ENCODE data around the gene PLCB4.
A peak's percentile ranks its signal among the peaks of the same experiment; 100 is the strongest.

The PLCB4 gene

GRCh38 chr20:9467995-9468394 lies 399.1 kb downstream of the PLCB4 start:
- peak; percentile 21 for DNase-seq
- in situ Hi-C loops (cut with HindIII; ENCODE audit: low pct_ligation_motif_present, low pct_unique_long_range_greater_than_20kb, low sequenced_read_pairs): no loop called here

GRCh38 chr20:9474835-9475415 lies 406.0 kb downstream of the PLCB4 start:
- in situ Hi-C loops (cut with HindIII; ENCODE audit: low pct_ligation_motif_present, low pct_unique_long_range_greater_than_20kb, low sequenced_read_pairs): no loop called here
- DNase-seq: no peak

DNA sequence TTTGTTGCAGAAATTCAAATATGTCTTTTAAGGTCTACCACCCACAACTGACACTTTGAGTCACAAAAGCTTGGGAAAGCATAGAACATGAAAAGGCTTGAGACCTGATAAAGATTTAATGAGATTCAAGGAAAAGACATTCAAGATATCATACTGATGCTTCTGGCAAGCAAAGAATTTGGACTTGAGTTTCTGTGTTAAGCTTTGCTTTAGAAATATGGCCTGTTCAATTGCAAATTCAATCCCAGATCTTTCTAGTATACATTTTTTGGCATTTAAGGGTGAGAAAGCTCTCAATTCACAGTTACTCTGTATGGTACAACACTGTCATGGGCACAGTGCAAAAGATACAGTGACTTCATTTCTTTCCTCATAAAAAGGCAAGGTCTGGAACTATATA lies 406.6 kb downstream of the PLCB4 start:
- in situ Hi-C loops (cut with HindIII; ENCODE audit: low pct_ligation_motif_present, low pct_unique_long_range_greater_than_20kb, low sequenced_read_pairs): no loop called here

GRCh38 chr20:9476174-9476573 lies 407.3 kb downstream of the PLCB4 start:
- DNase-seq: no peak
- in situ Hi-C loops (cut with HindIII; ENCODE audit: low pct_ligation_motif_present, low pct_unique_long_range_greater_than_20kb, low sequenced_read_pairs): no loop called here

More for the DNA sequence above, 406.6 kb downstream of the PLCB4 start:
- no peak for DNase-seq

- DNase-seq: no peak
- in situ Hi-C loops (cut with HindIII; ENCODE audit: low pct_ligation_motif_present, low pct_unique_long_range_greater_than_20kb, low sequenced_read_pairs): no loop called here
These were observed 407.8 kb downstream of the PLCB4 start for GRCh38 chr20:9476637-9477036.

DNA sequence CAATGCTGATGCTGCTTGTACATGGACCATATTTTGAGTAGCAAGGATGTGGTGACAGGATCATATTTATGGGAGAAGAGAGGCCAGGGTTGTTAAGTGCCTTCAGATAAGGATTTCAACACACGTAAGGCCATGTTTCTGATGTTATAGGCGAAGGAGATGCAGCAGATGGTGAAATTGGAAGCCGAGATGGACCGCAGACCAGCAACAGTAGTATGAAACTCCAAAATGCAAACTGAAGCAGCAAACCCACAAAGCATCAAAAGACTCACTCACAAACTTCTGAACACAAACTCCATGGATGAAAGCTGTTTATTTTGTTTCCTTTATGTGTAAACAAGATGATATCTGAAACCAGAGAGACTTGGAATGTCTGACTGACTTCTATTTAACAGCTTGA lies 409.9 kb downstream of the PLCB4 start:
- in situ Hi-C loops (cut with HindIII; ENCODE audit: low pct_ligation_motif_present, low pct_unique_long_range_greater_than_20kb, low sequenced_read_pairs): no loop called here
- DNase-seq: no peak

GRCh38 chr20:9480066-9480465 lies 411.2 kb downstream of the PLCB4 start:
- in situ Hi-C loops (cut with HindIII; ENCODE audit: low pct_ligation_motif_present, low pct_unique_long_range_greater_than_20kb, low sequenced_read_pairs): no loop called here

DNA sequence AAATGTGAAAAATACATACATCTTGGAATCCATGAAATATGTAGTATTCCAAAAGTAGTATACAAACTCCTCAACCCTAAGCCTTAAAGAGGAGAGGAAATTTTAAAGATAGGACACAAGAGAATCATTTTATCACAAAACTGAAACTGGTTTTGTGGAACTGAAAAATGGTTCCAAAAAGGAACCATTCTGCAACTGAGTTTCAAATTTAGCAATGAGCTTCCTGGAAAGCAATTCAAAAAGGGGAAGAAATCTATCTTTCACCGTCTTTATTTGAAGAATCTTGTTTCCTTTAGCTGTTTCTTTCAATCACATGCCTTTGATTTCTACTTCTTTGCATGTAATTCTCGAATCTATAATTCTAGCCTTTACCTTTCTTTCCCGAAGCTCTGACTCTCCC lies 413.3 kb downstream of the PLCB4 start:
- DNase-seq: no peak
- in situ Hi-C loops (cut with HindIII; ENCODE audit: low pct_ligation_motif_present, low pct_unique_long_range_greater_than_20kb, low sequenced_read_pairs): no loop called here

More at GRCh38 chr20:9480066-9480465, 411.2 kb downstream of the PLCB4 start:
- no peak for DNase-seq

DNA sequence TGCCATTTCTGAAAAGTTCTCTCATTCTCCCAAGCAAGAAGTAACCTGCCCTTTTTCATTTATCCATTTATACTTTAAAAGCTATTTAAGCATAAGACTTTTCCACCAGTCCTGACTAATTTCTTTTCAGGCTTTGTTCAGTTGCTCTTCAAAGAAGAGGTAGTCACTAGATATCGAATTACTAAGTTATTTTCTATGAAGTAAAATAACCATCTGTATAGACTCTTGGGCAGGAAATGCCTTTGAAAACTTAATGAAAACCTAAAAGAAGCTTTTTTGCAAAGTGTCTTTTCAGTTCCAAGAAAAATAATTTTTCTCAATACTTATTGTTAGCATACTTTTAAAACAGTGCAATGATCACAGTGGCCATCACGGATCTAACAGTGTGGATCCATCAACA lies 414.2 kb downstream of the PLCB4 start:
- in situ Hi-C loops (cut with HindIII; ENCODE audit: low pct_ligation_motif_present, low pct_unique_long_range_greater_than_20kb, low sequenced_read_pairs): no loop called here
- no peak for DNase-seq

DNA sequence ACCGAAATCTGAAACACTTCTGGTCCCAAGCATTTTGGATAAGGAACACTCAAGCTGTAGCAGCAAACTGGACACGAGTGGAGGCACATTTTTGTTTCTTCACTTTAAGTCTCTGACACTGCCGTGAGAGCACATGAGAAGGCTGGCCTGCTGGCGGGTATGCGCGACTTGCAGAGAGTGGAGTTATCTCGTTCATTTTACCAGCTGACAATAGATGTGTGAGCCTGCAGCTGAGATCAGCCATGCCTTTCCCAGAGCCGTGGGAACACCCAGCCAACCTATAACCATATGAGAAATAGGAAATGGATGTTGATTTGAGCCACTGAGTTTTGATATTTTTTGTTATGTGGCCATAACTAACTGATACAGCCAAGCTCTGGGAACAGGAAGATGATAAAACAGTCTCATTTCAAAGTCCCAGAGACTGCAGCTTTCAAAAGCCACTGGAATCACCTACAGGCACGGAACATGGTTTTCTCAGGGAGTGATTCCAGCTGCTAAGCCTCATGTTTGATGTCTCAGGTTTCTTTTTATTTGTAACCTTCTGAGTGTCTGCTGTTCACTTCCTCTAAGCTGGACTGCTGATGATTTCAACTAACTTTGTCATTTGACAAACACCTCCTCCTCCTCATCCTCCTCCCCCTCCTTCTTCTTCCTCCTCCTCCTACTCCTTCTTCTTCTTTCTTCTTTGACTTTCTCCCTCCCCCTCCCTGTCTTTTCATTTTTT lies 416.9 kb downstream of the PLCB4 start:
- in situ Hi-C loops (cut with HindIII; ENCODE audit: low pct_ligation_motif_present, low pct_unique_long_range_greater_than_20kb, low sequenced_read_pairs): no loop called here

DNA sequence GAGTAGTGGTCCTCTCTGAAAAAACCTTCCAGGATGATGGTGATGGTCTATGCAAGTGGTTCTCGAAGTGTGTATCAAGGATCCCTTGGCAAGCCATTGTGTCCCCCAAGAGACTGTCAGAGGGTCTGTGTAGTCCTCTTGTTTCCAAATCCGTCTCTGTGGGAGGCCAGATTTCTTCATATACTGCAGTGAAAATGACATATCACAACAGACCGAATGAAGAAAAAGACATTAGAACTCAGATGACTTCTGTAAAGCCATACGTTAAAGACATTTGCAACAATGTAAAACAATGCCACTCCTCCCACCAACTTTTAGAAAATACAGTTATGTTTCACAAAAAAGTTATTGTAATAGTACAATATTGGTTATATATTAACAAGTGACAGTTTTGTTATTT lies 418.3 kb downstream of the PLCB4 start:
- in situ Hi-C loops (cut with HindIII; ENCODE audit: low pct_ligation_motif_present, low pct_unique_long_range_greater_than_20kb, low sequenced_read_pairs): no loop called here
- no peak for DNase-seq

More for the DNA sequence above, 416.9 kb downstream of the PLCB4 start:
- DNase-seq: no peak

DNA sequence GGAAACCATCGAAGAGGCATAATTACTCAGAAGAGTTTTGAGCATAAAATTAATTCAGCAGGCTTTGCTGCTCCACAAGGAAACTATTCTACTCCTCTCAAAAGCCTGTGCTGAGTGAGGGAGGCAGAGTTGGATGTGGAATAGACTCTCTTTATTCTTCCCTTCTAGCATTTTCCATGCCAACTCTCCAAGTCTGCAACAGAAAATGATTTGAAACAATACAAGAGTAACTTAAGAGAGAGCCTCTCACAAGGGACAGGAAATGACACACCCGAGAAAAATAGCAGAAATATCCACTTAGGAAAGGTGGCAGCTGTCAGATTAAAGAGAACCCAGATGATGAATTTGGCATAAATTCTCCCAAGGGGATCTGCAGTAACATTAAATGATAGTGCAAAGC lies 419.2 kb downstream of the PLCB4 start:
- in situ Hi-C loops (cut with HindIII; ENCODE audit: low pct_ligation_motif_present, low pct_unique_long_range_greater_than_20kb, low sequenced_read_pairs): no loop called here
- DNase-seq: no peak

DNA sequence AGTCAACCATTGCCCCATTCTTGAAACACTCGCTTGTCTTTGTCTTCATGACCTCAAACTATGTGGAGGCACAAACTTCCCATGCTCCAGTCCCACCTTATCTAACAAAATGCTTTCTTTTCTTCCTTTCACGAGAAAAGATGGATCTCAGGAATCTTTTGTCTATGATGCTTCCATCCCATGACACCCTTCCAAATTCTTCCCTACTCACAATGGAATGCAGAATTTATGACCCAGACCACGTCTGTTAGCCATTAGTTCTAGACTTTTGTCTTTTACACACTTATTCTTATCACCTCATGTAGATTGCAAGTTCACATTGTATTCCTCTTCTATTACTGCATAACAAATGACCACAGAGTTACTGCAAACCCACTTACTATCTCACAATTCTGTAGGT lies 421.3 kb downstream of the PLCB4 start:
- DNase-seq: no peak
- in situ Hi-C loops (cut with HindIII; ENCODE audit: low pct_ligation_motif_present, low pct_unique_long_range_greater_than_20kb, low sequenced_read_pairs): no loop called here

DNA sequence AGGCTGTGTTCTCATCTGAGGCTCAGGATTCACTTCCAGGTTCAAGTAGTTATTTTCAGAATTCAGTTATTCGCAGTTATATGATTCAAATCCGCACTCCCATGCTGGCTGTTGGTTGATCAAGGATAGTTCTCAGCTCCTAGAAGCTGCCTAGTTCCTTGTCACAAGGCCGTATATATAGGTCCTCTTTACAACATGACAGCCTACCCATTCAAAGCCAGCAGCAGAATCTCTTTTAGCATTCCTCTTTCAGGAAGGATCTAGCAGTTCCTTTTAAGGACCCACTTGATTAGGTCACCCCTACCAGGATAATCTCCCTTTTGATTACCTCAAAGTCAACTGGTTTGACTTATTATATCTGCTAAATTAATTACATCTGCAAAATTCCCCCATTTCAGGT lies 421.7 kb downstream of the PLCB4 start:
- DNase-seq: no peak
- in situ Hi-C loops (cut with HindIII; ENCODE audit: low pct_ligation_motif_present, low pct_unique_long_range_greater_than_20kb, low sequenced_read_pairs): no loop called here

DNA sequence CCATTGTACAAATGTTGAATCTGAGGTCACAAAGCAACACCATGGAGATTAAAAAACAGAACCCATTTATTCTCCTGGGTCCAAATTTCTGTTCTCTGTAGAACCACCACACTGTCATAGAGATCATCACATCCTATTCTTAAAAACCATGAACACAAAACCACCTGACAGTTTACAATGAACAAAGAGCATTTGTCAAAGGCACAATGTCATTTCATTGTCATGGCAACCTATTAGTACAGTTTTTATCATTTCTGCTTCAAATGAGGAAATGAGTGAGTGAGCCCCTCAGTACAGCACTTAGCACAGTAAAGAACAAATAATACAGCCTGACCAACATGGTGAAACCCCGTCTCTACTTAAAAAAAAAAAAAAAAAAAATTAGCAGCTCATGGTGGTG lies 422.4 kb downstream of the PLCB4 start:
- DNase-seq: no peak
- in situ Hi-C loops (cut with HindIII; ENCODE audit: low pct_ligation_motif_present, low pct_unique_long_range_greater_than_20kb, low sequenced_read_pairs): no loop called here

DNA sequence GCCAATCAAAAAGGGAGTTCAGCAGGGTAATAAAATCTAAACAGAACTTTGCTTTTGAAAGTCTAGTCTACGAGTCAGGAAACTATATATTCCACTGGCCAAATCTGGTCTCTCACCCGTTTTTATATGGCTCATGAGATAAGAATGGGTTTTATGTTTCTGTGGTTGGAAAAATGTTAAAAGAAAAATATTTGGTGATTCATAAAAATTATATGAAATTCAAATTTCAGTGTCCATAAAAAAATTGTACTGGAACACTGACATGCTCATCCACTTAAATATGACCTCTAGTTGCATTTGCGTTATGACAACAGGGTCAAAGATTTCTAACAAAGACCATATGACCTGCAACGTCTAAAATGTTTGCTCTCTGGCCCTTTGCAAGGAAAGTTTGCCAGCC lies 423.2 kb downstream of the PLCB4 start:
- in situ Hi-C loops (cut with HindIII; ENCODE audit: low pct_ligation_motif_present, low pct_unique_long_range_greater_than_20kb, low sequenced_read_pairs): no loop called here
- DNase-seq: no peak

- no peak for DNase-seq
- in situ Hi-C loops (cut with HindIII; ENCODE audit: low pct_ligation_motif_present, low pct_unique_long_range_greater_than_20kb, low sequenced_read_pairs): no loop called here
These were observed 424.9 kb downstream of the PLCB4 start for GRCh38 chr20:9493803-9494202.

DNA sequence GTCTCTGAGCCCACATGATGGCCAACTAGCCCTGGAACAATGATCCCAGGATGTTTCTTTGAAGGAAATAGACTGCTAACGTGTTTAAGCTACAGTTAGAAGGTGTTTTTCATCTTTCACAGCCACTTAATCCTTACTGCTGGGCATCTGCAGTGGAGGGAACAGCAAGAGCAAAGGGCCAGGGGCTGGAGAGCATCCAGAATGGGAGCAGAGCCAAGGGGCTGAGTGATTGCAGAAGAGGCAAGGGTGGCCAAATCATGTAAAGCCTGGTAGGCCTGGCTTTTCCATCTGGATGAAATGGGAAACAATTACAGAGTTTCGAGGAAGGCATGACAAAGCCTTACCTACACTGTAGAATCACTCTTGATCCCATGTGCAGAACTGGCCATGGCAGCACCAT lies 426.8 kb downstream of the PLCB4 start:
- no peak for DNase-seq
- in situ Hi-C loops (cut with HindIII; ENCODE audit: low pct_ligation_motif_present, low pct_unique_long_range_greater_than_20kb, low sequenced_read_pairs): no loop called here

- in situ Hi-C loops (cut with HindIII; ENCODE audit: low pct_ligation_motif_present, low pct_unique_long_range_greater_than_20kb, low sequenced_read_pairs): no loop called here
- DNase-seq: no peak
These were observed 427.3 kb downstream of the PLCB4 start for GRCh38 chr20:9496155-9496554.

DNA sequence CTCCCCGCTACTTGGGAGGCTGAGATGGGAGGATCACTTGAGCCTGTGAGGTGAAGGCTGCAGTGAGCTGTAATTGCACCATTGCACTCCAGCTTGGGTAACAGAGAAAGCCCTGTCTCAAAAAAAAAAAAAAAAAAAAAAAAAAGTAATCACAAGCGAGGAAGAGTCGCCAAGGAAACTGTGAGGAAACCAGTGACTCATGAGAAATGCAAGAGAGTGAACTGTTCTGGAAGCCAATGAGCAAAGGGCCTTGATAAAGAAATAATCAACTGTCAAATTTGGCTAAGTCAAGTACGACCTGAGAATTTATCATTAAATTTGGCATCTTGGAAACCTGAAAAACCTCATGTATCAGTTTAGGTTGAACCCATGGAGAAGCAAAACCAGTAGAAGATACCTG lies 429.4 kb downstream of the PLCB4 start:
- no peak for DNase-seq

More for the DNA sequence above, 429.4 kb downstream of the PLCB4 start:
- in situ Hi-C loops (cut with HindIII; ENCODE audit: low pct_ligation_motif_present, low pct_unique_long_range_greater_than_20kb, low sequenced_read_pairs): no loop called here

All from ACHN (cell line).